Stimulated activated CD8-positive, alpha-beta memory T cell treated with anti-CD3 and anti-CD28 coated beads, Interleukin-15, amount 100 ng/mL, for 24 hours (primary cell): ENCODE results near the gene KIF7.
"Not testable (repeated sequence)": the region's sequence is repeated elsewhere in the genome, so short reads cannot be mapped to it uniquely, and the experiment has no call there.

ENCODE experiments used
- DNase-seq: peaks from one replicate; pipeline ENCODE4 v3.0.0-alpha.2; 2020; ENCODE audit warnings: low read depth

KIF7 gene

DNA sequence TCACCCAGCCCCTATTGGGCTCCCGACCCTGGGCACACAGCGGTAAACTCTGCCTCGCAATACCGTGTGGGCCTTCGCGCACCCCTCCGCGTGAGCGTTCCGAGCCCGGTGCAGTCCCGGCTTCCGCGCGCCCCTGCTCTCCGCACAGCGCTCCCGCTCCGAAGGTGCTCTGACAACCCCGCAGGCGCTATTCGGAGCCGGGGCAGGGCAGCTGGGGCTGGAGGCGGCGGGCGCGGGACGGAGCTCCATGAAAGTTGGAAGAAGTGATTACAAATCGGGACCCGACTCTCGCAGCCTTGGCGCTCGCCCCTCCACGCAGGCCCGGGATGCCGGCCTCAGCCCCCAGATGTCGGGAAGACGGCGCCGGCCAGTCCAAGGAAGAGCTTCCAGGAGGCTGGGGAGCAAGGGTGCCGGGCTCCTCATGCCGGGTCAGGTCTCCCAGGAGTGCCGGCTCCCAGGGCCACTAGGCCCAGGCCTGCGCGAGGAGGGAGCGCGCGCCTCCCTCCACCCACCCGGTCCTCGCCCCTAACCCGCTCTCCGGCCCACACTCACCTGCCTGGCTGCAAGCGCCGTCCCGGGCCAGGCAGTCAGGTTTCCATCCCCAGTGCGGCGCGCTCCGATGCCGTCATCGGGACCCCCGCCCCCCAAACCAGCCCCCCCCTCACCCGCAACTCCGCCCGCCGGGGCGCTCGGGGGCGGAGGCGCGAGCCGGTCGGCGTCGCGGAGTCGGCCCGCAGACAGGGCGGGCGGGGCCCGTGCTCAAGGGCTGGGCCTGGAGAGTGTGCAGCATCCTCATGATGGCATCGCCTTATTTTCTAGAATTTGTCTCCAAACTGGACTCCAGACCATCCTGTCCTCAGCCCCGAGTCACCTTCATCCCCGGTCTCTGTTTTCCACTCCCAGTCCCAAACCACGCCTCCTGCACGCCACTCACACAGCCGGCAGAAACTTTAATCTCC is at the start of gene KIF7:
KIF7 (minus strand) TSS at position 621 of the 959 bp plus-strand sequence. CDS start 2,537 bp downstream, outside the sequence.
- DNase-seq = no peak

DNA sequence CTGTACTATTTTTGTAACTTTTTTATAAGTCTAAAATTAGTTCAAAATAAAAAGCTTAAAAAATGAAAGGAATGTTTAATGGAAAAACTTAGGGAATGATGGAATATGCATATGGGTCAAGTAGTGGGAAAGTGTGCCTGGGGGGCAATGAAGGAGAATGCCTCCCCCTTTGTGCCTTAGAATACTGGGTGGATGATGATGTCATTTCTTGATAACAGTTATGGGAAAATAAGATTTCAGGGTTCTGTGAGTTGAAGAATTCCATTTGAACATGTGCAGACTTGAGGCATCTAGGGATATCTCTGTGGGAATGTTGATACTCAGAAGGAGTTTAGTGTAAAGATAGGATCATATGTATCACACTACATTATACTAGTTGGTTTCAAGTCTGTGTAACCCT is 49.1 kb upstream of the KIF7 start:
- DNase-seq = no peak

DNA sequence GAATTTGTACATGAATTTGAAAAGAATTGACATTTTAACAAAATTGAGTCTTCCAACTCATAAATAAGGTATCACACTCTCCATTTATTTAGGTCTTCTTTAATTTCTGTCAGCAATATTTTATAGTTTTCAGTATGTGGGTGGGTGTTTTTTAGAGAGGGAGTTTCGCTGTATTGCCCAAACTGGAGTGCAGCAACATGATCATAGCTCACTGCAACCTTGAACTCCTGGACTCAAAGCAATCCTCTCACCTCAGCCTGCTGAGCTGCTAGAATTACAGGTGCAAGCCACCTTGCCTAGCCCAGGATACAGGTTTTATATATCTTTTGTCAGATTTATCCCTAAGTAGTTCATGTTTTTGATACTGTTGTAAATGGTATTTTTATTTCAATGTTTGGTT is 39.9 kb upstream of the KIF7 start:
- DNase-seq = no peak

DNA sequence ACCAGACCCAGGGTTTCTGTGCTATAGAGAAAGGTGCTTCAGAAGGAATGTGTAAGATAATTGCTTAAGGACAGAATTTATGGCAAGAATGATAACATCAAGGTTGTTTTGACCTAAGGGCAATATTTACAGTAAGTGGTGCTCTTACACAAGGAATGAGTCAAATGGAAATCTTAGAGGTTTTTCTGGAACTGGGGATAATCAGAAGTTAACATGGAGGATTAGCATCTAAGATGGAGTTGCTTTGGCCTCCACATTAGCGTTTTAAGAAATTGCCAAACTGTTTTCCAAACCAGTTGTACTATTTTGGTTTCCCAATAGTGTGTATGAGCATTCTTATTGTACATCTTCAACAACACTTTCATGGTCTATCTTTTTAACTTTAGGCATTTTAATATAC is 38.4 kb upstream of the KIF7 start:
- DNase-seq = no peak

- DNase-seq = no peak
Measured at GRCh38 chr15:89693091-89693490, 37.8 kb upstream of the KIF7 start.

GRCh38 chr15:89690276-89691218 is 35.3 kb upstream of the KIF7 start, which contains the start of the genes PEX11A and WDR93:
Gene PEX11A, minus strand, starts transcription at chr15:89690754. Its CDS starts 122 bp downstream, at chr15:89690632.
Gene WDR93, plus strand, starts transcription at chr15:89690811. Its CDS starts 10,936 bp downstream, at chr15:89701747.
- peak; percentile 66 for DNase-seq

DNA sequence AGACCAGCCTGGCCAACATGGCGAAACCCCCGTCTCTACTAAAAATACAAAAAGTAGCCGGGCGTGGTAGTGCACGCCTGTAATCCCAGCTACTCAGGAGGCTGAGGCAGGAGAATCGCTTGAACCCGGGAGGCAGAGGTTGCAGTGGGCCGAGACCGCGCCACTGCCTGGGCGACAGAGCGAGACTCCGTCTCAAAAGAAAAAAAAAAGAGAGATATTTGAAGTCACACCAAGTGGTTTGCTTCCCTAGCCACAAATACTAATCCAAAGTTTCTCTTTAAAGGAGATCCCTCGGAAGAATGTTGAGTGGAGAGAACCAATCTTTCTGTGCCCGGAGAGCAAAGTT is 34.6 kb upstream of the KIF7 start:
- DNase-seq = not testable (repeated sequence)

DNA sequence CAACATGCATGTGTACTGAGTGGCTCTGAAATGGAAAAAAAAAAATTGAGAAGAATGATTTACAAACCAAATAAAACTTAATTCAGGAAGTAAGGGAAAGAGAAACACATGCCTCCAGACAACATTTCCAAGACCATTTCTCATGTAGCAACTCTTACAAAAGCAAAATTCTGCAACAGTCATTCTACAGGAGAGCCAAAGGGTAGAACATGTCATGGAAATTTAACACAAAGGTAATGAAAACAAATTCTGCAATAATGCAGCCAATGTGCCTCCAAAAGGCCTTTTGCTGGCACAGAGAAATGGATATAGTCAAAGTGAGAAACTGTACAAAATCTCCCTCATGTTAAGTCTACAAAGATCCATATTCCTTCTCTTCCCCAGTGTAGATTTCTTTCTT is 31.3 kb upstream of the KIF7 start:
- DNase-seq = no peak

GRCh38 chr15:89685995-89686394 is 30.7 kb upstream of the KIF7 start:
- no peak for DNase-seq

DNA sequence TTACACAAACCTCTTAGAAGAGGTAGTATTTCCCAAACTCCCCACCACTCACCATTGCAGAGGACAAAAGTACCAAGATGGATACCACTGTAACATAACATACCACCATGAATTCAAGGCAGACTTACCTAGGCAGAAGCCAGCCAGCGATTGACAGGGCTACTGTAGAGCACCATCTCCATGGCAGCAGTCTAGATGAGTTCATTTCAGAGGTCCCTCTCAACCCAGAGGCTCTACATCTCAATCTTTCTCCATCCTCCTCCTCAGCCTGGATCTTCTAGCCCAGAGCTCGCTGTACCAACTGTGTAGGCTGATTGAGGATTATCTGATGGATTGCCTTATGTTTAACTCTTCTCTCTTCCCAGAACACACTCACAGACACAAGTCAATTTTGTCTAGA is 25.9 kb upstream of the KIF7 start:
- no peak for DNase-seq

GRCh38 chr15:89680282-89680873 is 25.1 kb upstream of the KIF7 start:
- no peak for DNase-seq

DNA sequence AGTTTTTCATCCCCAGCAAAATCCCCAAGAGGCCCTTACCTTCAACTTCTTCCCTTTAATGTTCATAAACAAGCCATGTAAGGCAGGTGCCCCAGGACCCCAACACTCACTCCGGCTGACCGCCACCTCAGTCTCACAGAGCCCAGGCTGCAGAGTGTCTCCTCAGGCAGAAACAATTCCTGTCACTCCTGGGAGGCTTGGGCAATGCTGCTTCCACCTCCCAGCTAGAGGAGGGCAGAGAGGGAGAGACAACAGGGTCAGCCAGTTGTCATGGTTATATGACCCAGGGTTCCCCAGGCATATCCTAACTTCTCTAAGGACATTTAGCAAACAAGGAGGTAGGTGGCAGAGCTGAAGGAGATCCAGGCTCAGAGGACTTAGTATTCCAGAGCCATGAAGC is 23.9 kb upstream of the KIF7 start, which contains the start of gene PLIN1:
PLIN1 (minus strand) TSS at position 156 of the 400 bp plus-strand sequence. CDS start 1,878 bp downstream, outside the sequence.
- no peak for DNase-seq

GRCh38 chr15:89677381-89677780 is 22.1 kb upstream of the KIF7 start:
- no peak for DNase-seq

DNA sequence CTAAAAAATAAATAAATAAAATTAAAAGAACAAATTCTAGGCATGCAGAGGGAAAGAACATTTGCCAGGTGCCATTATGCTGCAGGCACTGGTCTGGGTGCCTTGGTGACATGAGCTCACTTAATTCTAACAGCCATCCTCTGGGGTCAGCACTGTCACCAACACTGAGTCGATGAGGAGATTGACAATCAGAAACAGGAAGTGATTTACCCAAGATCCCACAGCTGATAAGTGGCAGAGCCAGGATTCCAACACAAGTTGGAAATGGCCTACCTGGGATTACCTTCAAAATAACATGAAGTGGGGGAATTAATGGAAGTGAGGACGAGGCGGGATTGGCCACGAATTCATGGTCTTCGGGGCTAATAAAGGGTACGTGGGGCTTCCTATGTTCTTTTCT is 20.3 kb upstream of the KIF7 start:
- DNase-seq = no peak

GRCh38 chr15:89674526-89674925 is 19.3 kb upstream of the KIF7 start:
- DNase-seq = no peak

DNA sequence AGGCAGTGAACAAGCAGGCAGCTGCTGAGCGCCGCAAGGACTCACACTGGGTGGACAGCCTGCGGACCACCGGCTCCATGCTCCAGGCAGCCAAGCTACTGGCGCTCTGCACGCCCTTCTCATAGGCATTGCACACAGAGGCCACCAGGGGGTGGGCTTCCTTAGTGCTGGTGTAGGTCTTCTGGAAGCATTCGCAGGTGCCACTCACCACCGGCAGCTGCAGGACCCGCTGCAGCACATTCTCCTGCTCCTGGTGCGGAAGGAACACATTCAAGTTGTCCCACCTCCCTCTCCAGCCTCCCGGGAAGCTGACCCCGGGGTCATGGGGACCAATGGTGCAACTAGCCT is 17.9 kb upstream of the KIF7 start:
- DNase-seq = no peak

DNA sequence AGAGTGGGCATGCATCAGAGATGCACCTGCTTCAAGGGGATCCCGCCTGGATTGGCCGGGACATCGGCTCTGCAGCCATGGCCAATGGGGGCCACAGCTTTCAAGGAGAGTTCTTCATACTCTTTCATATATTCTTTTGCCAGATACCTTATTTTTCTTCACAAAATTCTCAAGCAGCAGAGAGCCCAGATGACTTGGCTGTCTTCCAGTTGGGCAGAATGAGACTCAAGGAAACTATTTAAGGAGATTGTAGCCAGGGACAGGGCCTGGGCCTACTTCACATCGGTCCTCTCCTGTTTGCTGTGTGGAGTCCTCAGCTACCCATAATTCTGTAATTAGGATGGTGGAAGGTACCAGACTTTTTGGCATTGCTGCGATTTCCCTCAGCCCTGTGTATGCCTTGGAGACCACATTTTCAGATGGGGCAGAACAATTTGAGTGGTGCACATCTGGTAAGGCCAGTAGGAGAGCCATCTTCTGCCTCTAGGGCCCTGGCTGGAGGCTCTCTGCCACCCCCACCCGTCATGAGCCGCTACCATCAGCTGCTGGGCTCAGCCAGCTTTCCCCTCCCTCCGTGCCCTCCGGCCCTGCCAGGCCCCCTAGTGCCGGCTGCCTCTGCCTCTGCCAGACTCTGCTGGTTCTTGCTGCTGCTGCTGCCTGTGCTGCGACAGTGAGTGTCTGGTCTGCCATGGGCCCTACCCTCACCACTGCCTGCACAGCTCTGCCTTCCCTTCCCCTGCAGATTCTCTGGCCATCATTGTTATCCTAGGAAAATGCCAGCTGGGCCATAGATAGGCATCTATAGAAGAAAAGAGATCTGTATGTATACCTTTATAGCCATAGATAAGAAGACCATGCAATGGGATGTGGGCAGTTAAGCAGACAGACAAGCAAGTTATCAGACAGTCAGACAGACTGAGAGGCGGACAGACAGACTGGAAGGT is 17.2 kb upstream of the KIF7 start:
- no peak for DNase-seq

GRCh38 chr15:89671687-89672086 is 16.4 kb upstream of the KIF7 start:
- no peak for DNase-seq

- DNase-seq = no peak
Measured at GRCh38 chr15:89670971-89671560, 15.8 kb upstream of the KIF7 start.

DNA sequence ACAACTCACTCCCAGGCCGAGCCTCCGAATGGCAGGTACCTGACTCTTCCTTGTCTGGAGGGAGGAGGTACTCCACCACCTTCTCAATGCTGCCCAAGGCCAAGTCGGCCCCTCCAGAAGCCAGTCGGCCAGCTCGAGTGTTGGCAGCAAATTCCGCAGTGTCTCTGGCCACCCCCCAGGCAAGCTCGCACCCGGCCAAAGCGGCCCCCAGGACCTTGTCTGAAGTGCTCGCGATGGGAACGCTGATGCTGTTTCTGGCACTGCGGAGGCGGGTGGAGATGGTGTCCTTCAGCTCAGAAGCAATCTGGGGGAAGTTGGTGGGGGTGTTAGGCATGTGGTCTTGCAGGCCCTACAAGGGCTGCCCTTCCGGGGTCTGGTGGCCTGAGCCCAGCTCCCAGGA is 14.7 kb upstream of the KIF7 start:
- no peak for DNase-seq
